Measurements from ENCODE around the gene SLC35F3. TPM values are rescaled to one million over a fixed set of nuclear protein-coding genes. Genes with fewer than 3 reads are reported as not detected.

SLC35F3 gene
- total RNA-seq, 1 experiment from 2014 or later = 22.7 TPM

GRCh38 chr1:234007684-234008083, 103.2 kb downstream of the SLC35F3 start:
- H3K27me3 ChIP-seq (replicated peaks; ENCODE audit: insufficient read depth, low read depth, low read length, poor library complexity) = peaks cover 43% of the 10 kb centered on the region
- no TSS peak for BruUV-seq (replicated peaks)
- CTCF ChIA-PET = no interaction called here
- no peaks in the 10 kb centered on the region for H3K36me3 ChIP-seq (ENCODE audit: insufficient read depth, low read length, poor library complexity, severe bottlenecking)
- H3K27ac ChIP-seq (ENCODE audit: low read depth, low read length, poor library complexity, severe bottlenecking) = no peak overlapping the region
- no peak for DNase-seq (ENCODE audit: low spot score)
- TF ChIP-seq EZH2 (IDR thresholded peaks at IDR 0.05; ENCODE audit: borderline replicate concordance, low read depth, low read length, poor library complexity, severe bottlenecking) (no peak), CTCF (conservative IDR thresholded peaks at IDR 0.05; ENCODE audit: low read depth, low read length) (no peak)
- H3K9me3 ChIP-seq (ENCODE audit: low read depth, low read length, poor library complexity, severe bottlenecking) = no peaks in the 10 kb centered on the region
- no peak overlapping the region for H3K4me3 ChIP-seq (ENCODE audit: low read depth, low read length, poor library complexity, severe bottlenecking)
- POLR2A ChIA-PET (ENCODE audit: low non-redundant PET) = no interaction called here
- no peaks in the 10 kb centered on the region for H3K4me1 ChIP-seq (ENCODE audit: insufficient read depth, low read length, poor library complexity, severe bottlenecking)
- intact Hi-C loops (cut with micrococcal nuclease; ENCODE audit: unreplicated experiment) = no loop called here

- DNase-seq (ENCODE audit: low spot score) = no peak
- Histone ChIP-seq H3K9me3 (ENCODE audit: low read depth, low read length, poor library complexity, severe bottlenecking) (no peaks in the 10 kb centered on the region), H3K36me3 (ENCODE audit: insufficient read depth, low read length, poor library complexity, severe bottlenecking) (no peaks in the 10 kb centered on the region), H3K4me1 (ENCODE audit: insufficient read depth, low read length, poor library complexity, severe bottlenecking) (no peaks in the 10 kb centered on the region), H3K27ac (ENCODE audit: low read depth, low read length, poor library complexity, severe bottlenecking) (no peak overlapping the region), H3K4me3 (ENCODE audit: low read depth, low read length, poor library complexity, severe bottlenecking) (no peak overlapping the region), H3K27me3 (replicated peaks; ENCODE audit: insufficient read depth, low read depth, low read length, poor library complexity) (peaks cover 52% of the 10 kb centered on the region)
- no peak for TF ChIP-seq EZH2 (IDR thresholded peaks at IDR 0.05; ENCODE audit: borderline replicate concordance, low read depth, low read length, poor library complexity, severe bottlenecking)
- TF ChIP-seq CTCF (conservative IDR thresholded peaks at IDR 0.05; ENCODE audit: low read depth, low read length) = no peak
- BruUV-seq (replicated peaks) = no TSS peak
- CTCF ChIA-PET = no interaction called here
- intact Hi-C loops (cut with micrococcal nuclease; ENCODE audit: unreplicated experiment) = no loop called here
- POLR2A ChIA-PET (ENCODE audit: low non-redundant PET) = no interaction called here
Measured at GRCh38 chr1:234008591-234008990, 104.1 kb downstream of the SLC35F3 start.

GRCh38 chr1:234009668-234010067, 105.2 kb downstream of the SLC35F3 start:
- POLR2A ChIA-PET (ENCODE audit: low non-redundant PET) = no interaction called here
- H3K36me3 ChIP-seq (ENCODE audit: insufficient read depth, low read length, poor library complexity, severe bottlenecking) = no peaks in the 10 kb centered on the region
- no TSS peak for BruUV-seq (replicated peaks)
- DNase-seq (ENCODE audit: low spot score) = no peak
- no peak overlapping the region for H3K4me3 ChIP-seq (ENCODE audit: low read depth, low read length, poor library complexity, severe bottlenecking)
- CTCF ChIA-PET = no interaction called here
- intact Hi-C loops (cut with micrococcal nuclease; ENCODE audit: unreplicated experiment) = no loop called here
- TF ChIP-seq CTCF (conservative IDR thresholded peaks at IDR 0.05; ENCODE audit: low read depth, low read length) (no peak), EZH2 (IDR thresholded peaks at IDR 0.05; ENCODE audit: borderline replicate concordance, low read depth, low read length, poor library complexity, severe bottlenecking) (no peak)
- no peaks in the 10 kb centered on the region for H3K4me1 ChIP-seq (ENCODE audit: insufficient read depth, low read length, poor library complexity, severe bottlenecking)
- no peak overlapping the region for H3K27ac ChIP-seq (ENCODE audit: low read depth, low read length, poor library complexity, severe bottlenecking)
- H3K9me3 ChIP-seq (ENCODE audit: low read depth, low read length, poor library complexity, severe bottlenecking) = no peaks in the 10 kb centered on the region
- peaks cover 53% of the 10 kb centered on the region for H3K27me3 ChIP-seq (replicated peaks; ENCODE audit: insufficient read depth, low read depth, low read length, poor library complexity)
